Activated CD8-positive, alpha-beta memory T cell treated with anti-CD3 and anti-CD28 coated beads, Interleukin-2, amount 50 U/mL, for 4 hours (primary cell): ENCODE measurements around the gene GPR62.
"Not testable (repeated sequence)": the region's sequence is repeated elsewhere in the genome, so short reads cannot be mapped to it uniquely, and the experiment has no call there.

ENCODE experiments used
- DNase-seq: peaks from one replicate; pipeline ENCODE4 v3.0.0-alpha.2; 2020

GPR62 gene

DNA sequence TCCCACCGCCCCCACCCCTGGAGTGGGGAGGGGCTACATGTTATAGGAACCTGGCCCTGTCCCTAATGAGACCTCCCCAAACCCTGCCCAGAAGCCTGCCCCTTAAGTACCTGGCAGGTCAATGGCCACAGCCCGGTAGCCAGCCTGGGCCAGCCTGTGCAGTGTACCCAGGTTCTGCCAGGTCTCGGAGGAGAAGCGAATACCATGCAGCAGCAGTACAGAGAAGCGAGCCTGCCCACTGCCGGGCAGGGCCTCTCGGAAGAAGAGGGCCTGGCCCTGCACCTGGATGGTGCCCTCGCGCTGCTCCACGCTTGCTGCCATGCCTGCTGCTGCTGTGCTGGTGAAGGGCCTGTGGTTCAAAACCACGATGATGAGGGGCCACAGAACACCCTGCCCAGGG, 16.2 kb downstream of the GPR62 start:
- no peak for DNase-seq

DNA sequence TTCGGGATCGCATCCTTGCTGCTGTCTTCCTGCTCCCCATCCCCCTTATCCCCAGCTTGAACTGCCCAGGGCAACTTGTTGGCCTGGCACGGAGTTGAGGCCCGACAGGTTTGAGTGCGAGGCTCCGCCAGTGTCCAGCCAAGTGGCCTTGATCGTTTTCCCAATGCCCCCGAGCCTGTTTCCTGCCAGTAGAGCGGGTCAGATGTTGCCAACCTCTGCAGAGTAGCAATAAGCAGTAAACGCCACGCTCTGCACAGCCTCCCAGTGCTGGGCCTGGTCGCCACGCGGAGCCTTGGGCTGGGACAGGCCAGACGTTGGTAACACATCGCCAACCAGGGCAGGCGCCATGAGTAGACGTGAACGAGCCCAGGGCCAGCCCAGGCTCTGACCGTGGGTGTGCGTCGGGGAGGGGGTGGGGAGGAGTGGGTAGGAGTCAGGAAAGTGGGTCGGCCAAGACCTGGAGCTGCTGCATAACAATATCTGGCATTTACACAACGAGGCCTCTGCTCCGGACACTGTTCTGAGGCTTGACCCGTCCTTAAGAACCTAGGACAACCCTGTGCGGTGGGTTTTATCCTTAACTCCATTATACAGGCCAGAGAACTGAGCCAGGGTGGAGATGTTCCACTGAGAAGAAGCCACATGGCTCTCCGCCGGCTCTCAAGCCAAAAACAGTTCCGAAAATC, 19.2 kb downstream of the GPR62 start:
- no peak for DNase-seq

DNA sequence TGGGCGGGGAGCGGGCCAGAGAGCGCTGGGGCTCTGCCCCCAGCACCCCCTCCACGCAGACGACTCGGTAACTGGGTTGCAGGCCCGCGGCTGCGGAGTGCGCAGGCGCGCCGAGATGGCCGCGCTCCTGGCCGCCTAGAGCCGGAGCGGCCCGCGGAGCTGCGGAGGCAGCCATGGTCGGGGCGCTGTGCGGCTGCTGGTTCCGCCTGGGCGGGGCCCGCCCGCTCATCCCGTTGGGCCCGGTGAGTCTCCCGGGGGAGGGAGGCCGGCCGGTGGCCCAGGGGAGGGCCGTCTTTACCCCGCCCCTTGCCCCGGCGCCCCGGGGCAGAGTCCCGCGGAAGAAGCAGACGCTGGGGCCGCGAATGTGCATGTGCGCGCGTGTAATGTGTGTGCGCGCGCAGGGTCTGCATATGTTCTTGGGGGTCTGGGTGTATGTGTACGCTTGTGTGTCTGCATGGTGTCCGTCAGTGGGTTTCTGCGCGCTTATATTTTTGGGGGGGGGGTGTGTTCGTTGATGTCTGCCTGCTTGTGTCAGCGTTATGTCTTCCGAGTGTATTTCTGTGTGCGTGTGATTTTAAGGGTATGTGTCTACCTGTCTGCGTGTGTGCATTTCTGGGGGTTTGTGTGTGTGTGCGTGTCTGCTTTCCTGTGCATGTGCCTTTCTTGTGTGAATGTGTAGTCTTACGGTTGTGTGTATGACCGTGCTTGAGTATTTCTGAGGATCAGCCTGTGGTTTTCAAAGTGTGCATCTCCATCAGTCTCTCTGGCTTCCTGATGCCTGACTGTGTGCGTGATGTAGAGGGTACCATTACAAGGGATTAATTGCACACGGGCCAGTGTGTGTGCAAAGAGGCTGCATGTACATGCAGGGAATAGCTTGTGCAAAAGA, 20.0 kb downstream of the GPR62 start, which contains the start of gene ABHD14A:
TSS of gene ABHD14A (plus strand) at position 102 of the 889 bp plus-strand sequence. CDS start at position 174, 72 bp downstream.
- DNase-seq, result peak; percentile 67

DNA sequence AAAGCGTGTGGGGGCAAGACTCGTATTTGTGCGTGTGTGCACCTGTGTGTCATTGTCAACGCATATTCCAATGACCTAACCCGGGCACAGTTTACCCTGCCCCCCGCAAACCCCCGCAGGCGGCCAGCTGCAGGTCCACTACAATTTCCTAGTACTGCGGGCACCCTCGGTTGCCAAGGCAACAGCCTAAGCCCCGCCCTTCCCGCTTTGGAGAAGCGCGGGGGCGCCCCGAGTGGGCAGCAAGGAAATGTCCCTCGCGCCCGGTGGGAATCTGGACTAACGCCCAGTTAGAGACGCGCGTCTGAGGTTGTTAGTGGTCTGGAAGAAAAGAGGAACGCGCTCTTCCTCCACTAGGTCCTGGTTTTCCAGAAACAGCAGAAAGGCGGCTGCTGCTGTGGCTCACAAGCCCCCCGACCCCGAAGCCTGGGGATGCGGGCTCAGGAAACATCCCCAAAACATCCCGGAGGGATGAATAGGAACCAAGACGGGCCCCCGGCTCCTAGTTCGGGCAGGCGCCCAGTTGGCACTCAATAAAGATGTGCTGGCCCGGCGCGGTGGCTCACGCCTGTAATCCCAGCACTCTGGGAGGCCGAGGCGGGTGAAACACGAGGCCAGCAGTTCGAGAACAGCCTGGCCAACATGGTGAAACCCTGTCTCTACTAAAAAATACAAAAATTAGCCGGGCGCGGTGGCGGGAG, 20.8 kb downstream of the GPR62 start:
- no peak for DNase-seq

DNA sequence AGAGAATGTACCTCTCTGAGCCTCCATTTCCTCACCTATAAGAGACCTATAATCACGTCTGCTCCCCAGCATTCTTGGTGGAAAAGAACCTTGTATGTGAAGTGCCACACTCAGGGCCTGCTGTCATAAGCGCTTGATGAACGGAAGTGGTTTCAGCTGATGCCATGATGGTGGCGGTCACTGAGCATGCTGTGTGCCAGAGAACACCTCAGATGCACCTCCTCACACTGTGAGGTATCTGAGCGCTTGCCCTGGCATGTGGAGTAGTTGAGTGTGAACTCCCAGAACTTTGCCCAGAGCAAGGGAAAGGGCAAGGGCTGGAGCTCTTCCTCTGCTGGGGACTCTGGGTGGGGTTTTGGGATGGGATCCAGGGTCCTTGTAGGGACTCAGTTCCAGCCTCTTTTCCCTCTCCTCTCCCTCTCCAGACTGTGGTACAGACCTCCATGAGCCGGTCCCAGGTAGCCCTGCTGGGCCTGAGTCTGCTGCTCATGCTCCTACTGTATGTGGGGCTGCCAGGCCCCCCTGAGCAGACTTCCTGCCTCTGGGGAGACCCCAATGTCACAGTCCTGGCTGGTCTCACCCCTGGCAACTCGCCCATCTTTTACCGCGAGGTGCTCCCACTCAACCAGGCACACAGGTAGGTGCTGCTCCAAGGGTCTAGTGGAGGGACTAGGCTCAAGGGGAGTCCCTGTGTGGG, 22.4 kb downstream of the GPR62 start:
- DNase-seq, result no peak

DNA sequence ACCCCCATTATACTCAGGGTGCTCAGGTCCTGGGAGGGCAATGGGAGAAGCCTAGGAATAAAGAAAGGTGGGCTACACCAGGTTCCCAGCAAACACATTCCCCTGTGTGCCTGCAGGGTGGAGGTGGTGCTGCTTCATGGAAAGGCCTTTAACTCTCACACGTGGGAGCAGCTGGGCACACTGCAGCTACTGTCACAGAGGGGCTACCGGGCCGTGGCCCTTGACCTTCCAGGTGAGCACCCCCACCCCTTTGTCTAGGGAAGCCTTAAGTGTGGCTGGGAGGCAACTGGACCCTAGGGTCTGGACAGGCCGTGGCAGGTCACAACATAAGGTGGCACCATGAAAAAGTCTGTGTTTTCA, 22.9 kb downstream of the GPR62 start:
- no peak for DNase-seq

DNA sequence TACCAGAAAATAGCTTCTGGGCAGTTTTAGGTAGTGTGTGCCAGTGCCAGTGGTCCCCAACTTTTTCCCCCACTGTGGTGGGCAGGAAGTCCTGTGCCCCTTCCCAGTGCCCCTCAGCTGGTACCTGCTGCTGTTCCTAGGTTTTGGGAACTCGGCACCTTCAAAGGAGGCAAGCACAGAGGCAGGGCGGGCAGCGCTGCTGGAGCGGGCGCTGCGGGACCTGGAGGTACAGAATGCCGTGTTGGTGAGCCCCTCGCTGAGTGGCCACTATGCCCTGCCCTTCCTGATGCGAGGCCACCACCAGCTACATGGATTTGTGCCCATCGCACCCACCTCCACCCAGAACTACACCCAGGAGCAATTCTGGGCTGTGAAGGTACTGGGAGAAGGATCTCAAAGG, 25.1 kb downstream of the GPR62 start:
- no peak for DNase-seq

DNA sequence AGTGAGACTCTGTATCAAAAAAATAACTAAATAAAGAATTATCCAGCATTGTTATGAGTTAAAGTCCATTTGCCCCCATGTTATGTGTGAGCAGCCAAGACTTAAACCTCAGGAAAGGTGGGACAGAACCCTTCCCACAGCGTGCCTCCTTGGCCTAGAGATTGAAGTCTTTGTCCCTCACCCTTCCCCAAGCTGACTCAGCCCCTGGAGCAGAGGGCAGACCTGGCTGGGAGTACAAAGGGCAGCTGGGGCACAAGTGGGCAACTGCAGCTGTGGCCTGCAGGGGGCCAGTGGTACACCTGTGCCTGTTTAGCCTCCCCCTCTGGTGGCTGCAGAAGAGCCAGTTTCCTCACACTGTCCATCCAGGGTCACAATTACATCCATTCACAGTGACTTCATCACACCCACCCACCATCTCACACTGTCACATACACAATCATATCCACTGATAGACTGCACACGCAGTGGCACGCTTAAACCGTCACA, 27.2 kb downstream of the GPR62 start:
- no peak for DNase-seq

DNA sequence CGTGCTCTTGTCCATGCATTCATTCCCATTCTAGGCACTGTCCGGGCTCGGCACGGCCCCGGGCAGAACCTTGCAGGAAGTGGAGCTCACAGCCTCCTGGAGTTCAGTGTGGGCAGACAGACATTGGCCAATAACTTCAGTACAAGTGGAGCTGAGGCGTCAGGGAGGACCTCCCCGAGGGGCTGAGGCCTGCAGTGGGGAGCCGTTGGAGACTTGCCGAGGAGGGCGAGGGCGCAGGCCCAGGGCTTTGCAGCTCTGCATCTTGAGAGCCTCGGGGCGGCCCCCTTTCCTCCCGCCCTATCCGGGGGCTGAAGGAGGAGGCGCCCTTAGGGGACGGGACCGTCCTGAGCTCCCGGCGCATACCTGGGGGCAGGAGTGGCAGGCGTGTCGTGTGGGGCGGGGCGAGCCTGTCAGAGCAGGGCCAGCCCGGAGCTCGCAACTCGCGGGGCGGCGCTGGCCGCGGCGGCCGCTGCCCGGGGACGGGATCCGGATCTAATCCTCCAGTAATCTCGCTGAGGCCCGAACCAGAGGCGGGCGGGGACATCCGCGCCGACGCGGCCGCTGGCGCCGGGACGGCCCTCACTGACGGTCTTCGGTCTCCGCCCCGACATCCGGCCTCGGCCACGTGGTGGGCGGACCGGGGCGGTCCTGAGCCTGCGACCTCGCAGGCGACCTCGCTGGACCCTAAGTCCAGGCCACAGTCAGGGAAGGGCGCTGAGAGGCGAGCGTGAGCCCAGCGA, 27.8 kb downstream of the GPR62 start, which contains the start of gene ACY1:
TSS of gene ACY1 (plus strand) at position 698 of the 740 bp plus-strand sequence. CDS start 530 bp downstream, outside the sequence.
- DNase-seq, result peak; percentile 68

DNA sequence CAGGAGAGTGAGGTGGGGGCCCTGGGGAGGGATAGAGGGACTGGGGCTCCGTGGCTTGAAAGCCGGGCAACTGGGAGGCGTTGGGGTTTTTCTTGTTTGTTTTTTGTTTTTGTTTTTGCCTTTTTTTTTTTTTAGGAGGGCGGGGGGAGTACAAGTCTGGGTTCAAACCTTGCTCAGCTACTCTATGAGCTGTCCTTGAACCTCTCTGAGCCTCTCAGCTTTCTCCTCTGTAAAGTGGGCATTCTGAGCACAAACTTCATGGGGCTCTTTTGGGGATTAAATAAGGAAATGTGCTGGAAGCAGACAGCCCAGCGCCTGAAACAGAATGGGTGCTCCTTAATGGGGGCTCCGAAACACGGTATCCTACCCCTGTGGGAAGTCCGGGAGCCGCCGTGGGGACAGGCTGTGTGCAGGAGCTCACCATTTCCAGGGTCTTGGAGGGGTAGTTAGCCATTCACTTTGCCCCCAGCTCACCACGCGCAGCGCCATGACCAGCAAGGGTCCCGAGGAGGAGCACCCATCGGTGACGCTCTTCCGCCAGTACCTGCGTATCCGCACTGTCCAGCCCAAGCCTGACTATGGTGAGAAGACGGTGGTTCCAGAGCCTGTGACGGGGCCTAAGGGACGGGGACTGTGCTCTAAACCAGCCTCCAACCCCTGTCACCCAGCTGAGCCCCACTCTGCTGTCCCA, 28.5 kb downstream of the GPR62 start:
- DNase-seq, result no peak

DNA sequence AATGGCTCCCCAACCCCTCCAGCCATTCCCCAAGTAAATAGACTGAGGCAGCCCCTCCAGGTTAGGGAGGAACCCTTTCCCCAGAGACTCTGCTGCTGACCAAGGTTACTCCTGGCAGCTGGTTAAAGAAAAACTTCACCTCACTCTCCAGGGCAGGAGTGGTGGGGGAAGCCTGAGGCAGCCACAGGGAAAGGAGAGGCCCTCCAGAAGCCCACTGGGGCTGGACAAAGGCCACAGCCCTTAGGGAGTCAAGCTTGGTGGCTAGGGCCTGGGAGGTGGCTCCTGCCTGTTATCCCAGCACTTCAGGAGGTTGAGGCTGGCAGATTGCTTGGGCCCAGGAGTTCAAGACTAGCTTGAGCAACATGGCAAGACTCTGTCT, 29.1 kb downstream of the GPR62 start:
- DNase-seq, result no peak

DNA sequence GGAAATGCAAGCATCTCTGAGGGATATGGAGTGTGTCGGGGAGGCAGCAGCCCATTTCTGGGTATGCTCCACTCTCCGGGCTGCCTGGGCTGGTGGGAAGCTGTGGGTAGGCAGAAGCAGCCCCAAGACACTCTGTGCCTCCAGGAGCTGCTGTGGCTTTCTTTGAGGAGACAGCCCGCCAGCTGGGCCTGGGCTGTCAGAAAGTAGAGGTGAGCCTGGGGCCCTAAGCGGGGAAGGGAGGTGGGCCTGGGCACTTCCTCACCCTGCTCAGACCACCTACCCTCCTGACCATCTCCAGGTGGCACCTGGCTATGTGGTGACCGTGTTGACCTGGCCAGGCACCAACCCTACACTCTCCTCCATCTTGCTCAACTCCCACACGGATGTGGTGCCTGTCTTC, 29.9 kb downstream of the GPR62 start:
- no peak for DNase-seq

DNA sequence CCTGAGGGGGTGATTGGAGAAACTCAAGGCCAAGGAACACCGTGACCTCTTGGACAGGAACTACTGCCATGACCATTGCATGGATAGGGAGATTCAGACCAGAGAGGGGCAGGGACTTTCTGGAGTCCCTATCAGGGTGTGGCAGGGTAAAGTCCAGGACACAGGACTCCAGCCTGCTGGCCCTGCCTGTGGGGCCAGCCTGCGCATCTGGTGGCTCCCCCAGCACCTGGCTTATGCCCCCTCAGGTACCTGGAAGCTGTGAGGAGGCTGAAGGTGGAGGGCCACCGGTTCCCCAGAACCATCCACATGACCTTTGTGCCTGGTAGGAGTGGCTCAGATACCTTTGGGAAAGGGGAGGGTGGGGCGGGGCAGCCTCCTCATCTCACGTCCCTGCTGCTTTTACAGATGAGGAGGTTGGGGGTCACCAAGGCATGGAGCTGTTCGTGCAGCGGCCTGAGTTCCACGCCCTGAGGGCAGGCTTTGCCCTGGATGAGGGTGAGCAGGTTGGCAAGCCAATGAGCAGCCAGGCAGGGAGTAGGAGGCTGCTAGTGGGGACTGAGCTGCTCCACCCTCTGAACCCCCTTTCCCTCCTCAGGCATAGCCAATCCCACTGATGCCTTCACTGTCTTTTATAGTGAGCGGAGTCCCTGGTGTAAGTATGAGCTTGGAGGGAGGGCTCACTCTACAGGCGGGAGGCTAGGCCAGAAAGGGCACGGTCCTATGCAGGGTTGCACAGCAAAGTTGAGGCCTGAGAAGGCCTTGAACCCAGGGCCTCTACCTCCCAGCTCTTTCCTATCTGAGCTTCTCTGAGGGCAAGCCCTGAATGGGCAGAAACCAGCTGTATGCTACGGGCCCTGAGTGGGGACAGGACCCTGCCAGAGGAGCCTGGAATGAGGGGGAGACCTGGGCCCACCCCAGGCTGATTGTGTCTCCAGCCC, 31.1 kb downstream of the GPR62 start:
- DNase-seq, result no peak

DNA sequence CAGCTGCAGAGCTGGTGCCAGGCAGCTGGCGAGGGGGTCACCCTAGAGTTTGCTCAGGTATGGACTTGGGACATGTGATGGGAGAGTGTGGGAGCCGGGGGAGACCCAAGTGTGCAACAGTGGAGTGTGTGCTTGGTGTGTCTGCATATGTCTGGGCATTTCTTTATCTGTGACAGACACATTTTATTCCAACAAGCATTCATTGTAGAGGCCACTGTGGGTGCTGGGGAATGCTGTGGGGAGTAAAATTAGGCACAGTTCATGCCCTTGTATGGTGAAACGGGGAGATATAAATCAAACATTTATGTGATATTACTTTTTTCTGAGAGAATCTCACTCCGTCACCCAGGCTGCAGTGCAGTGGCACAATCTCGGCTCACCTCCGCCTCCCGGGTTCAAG, 32.4 kb downstream of the GPR62 start:
- DNase-seq, result no peak

DNA sequence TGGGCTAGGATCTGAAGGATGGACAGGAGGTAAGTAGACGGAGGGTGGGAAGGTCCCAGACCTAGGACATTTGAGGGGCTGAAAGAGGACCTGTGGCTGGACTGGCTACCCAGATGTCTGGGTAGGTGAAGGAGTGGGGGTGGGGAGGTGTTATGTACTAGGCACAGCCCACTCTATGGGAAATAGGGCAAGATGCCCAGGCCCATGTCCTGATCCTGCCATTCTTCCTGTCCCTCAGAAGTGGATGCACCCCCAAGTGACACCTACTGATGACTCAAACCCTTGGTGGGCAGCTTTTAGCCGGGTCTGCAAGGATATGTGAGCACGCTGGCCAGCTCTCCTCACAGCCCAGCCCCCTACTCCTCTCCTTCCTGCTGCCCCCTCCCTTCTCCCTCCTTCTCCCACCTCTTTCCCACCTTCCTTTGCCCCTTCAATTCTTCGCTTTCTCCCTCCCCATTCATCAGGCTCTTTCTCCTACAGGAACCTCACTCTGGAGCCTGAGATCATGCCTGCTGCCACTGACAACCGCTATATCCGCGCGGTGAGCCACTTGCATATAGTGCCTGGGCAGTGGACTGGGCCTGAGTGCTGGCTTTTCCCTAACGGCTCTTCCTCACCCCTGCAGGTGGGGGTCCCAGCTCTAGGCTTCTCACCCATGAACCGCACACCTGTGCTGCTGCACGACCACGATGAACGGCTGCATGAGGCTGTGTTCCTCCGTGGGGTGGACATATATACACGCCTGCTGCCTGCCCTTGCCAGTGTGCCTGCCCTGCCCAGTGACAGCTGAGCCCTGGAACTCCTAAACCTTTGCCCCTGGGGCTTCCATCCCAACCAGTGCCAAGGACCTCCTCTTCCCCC, 33.3 kb downstream of the GPR62 start:
- no peak for DNase-seq

DNA sequence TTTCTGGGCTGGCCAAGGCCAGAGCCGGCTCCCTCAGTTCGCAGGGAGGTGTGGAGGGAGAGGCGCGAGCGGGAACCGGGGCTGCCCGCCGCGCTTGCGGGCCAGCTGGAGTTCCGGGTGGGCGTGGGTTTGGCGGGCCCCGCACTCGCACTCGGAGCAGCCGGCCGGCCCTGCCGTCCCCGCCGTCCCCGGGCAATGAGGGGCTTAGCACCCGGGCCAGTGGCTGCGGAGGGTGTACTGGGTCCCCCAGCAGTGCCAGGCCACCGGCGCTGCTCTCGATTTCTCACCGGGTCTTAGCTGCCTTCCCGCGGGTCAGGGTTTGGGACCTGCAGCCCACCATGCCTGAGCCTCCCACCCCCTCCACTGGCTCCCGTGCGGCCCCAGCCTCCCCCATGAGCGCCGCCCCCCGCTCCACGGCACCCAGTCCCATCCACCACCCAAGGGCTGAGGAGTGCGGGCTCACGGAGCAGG, 35.4 kb downstream of the GPR62 start:
- DNase-seq, result not testable (repeated sequence)

DNA sequence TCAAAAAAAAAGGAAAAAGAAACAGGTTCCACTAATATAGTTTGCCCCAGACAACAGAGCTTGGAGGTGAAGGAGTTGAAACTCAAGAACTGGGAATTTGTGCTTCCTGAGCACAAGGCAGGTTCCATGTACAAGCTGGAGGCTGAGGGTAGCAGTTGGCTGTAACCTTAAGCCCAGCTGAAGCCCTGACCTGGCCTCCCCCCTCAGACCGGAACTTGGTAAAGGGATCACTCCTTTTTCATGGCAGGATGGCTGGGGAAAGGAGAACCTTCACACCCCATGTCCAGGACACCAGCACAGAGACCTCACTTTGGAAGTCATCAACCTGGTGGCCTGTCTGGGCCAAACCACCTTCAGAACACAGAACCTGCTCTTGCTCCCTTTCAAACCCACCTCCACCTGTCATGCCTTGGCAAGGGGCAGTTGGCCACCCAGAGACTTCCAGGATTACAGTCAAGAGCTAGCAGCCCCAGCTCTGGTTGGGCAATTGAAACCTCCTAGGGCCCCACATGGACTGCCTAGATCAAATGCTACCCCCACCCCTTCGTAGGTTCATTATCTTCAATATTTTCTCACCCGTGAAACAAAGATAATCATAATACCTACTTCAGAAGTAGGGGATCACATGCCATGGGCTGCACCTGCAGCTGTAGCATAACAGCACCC, 37.0 kb downstream of the GPR62 start:
- DNase-seq, result no peak

DNA sequence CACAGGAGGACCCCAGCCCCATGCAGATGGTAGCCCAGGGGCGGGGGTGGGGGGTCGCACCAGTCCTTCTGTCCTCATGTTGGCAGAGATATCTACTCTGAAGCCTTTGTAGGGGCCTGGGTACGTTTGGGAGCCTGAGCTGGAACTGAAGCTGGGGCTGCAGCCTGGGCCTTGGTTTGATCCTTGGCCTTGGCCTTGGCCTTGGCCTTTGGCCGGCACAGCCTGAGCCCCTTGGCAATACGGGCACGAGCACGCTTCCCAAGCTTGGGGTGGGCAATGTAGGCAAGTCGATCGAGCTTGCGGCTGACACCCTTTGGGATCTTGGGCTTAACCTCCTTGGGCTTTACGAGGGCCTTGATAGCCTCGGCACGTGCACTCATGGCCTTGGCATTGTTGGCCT, 38.5 kb downstream of the GPR62 start:
- not testable (repeated sequence) for DNase-seq
